PFSK-1 (cell line): ENCODE measurements around the gene OR1S1.

Source experiments
- POLR2AphosphoS5 ChIP-seq: IDR thresholded peaks from 2 replicates; pipeline ENCODE4 v1.6.1; 2012; ENCODE audit warnings: low read depth, mild to moderate bottlenecking, control low read depth, low read length, moderate library complexity
- SIN3A ChIP-seq: IDR thresholded peaks from 2 replicates; pipeline ENCODE4 v1.6.1; 2012; ENCODE audit warnings: mild to moderate bottlenecking, low read length, moderate library complexity, borderline replicate concordance; ENCODE audit not compliant: insufficient read depth
- TF ChIP-seq, protein P1 (sequence below), 2 experiments: IDR thresholded peaks; 2 replicates each; pipeline versions ENCODE4 v1.6.1 to v1.8.0; 2011 to 2012; ENCODE audit warnings: low read depth in 2 of 2, low read length in 2 of 2, control low read depth in 1 of 2, inconsistent platforms in 1 of 2, mild to moderate bottlenecking in 1 of 2, moderate library complexity in 1 of 2; ENCODE audit not compliant: insufficient read depth in 1 of 2

DNA sequence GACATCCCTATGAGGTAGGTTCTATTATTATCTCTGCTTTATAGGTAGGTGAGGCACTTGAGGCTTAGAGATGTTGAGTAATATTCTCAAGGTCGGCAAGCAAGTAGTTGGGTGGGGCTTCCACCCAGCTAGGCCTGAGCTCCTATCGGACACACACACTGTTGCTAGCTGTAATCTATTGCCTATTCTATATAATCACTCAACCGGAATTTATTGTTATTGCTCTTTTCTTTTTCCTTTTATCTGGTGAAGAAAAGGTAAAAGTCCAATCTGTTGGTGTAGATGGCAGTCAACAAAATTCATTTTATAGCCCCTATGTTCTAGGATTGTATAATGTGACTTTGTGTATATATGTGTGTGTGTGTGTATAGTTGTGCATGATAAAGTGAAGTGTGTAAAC, 20.3 kb upstream of the OR1S1 start:
- TF ChIP-seq POLR2AphosphoS5 (no peak), SIN3A (no peak)
- TF ChIP-seq, protein P1, sequence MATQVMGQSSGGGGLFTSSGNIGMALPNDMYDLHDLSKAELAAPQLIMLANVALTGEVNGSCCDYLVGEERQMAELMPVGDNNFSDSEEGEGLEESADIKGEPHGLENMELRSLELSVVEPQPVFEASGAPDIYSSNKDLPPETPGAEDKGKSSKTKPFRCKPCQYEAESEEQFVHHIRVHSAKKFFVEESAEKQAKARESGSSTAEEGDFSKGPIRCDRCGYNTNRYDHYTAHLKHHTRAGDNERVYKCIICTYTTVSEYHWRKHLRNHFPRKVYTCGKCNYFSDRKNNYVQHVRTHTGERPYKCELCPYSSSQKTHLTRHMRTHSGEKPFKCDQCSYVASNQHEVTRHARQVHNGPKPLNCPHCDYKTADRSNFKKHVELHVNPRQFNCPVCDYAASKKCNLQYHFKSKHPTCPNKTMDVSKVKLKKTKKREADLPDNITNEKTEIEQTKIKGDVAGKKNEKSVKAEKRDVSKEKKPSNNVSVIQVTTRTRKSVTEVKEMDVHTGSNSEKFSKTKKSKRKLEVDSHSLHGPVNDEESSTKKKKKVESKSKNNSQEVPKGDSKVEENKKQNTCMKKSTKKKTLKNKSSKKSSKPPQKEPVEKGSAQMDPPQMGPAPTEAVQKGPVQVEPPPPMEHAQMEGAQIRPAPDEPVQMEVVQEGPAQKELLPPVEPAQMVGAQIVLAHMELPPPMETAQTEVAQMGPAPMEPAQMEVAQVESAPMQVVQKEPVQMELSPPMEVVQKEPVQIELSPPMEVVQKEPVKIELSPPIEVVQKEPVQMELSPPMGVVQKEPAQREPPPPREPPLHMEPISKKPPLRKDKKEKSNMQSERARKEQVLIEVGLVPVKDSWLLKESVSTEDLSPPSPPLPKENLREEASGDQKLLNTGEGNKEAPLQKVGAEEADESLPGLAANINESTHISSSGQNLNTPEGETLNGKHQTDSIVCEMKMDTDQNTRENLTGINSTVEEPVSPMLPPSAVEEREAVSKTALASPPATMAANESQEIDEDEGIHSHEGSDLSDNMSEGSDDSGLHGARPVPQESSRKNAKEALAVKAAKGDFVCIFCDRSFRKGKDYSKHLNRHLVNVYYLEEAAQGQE (IDR thresholded peaks at IDR 0.05; ENCODE audit: insufficient read depth in 1 of 2, low read depth in 2 of 2, low read length in 2 of 2): no peak
